Measurements from ENCODE around the gene BIRC5.

The BIRC5 gene

DNA sequence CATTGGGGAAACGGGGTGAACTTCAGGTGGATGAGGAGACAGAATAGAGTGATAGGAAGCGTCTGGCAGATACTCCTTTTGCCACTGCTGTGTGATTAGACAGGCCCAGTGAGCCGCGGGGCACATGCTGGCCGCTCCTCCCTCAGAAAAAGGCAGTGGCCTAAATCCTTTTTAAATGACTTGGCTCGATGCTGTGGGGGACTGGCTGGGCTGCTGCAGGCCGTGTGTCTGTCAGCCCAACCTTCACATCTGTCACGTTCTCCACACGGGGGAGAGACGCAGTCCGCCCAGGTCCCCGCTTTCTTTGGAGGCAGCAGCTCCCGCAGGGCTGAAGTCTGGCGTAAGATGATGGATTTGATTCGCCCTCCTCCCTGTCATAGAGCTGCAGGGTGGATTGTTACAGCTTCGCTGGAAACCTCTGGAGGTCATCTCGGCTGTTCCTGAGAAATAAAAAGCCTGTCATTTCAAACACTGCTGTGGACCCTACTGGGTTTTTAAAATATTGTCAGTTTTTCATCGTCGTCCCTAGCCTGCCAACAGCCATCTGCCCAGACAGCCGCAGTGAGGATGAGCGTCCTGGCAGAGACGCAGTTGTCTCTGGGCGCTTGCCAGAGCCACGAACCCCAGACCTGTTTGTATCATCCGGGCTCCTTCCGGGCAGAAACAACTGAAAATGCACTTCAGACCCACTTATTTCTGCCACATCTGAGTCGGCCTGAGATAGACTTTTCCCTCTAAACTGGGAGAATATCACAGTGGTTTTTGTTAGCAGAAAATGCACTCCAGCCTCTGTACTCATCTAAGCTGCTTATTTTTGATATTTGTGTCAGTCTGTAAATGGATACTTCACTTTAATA is 10.4 kb downstream of the BIRC5 start:
- peak in 30 of 58 donors; percentile 20 to 78 (median 50) for DNase-seq

DNA sequence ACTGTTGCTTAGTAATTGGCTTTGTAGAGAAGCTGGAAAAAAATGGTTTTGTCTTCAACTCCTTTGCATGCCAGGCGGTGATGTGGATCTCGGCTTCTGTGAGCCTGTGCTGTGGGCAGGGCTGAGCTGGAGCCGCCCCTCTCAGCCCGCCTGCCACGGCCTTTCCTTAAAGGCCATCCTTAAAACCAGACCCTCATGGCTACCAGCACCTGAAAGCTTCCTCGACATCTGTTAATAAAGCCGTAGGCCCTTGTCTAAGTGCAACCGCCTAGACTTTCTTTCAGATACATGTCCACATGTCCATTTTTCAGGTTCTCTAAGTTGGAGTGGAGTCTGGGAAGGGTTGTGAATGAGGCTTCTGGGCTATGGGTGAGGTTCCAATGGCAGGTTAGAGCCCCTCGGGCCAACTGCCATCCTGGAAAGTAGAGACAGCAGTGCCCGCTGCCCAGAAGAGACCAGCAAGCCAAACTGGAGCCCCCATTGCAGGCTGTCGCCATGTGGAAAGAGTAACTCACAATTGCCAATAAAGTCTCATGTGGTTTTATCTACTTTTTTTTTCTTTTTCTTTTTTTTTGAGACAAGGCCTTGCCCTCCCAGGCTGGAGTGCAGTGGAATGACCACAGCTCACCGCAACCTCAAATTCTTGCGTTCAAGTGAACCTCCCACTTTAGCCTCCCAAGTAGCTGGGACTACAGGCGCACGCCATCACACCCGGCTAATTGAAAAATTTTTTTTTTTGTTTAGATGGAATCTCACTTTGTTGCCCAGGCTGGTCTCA is 11.2 kb downstream of the BIRC5 start:
- peak in 1 of 58 donors; percentile 19 for DNase-seq

DNA sequence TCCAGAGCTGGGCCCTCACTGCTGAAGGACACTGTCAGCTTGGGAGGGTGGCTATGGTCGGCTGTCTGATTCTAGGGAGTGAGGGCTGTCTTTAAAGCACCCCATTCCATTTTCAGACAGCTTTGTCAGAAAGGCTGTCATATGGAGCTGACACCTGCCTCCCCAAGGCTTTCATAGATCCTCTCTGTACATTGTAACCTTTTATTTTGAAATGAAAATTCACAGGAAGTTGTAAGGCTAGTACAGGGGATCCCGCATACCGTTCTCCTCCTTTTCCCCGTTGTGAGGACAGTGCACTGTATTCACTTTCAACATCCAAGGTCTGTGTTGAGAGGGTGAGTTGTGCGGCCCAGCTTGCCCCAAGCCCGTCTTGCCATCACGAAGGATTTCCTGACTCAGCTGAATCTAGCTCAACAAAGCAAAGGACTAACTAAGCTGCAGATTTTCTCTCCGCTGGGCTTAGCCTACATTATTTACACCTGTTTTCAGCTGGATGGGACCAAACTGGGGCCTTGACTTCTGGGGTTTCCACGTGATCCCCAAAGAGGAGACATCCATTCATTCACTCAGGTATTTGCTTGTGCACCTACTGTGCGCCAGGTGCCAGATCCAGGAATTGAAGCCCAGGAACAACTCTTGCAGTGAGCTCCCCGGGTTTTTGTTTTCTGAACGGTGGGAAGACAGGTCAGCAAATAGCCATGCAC is 12.2 kb downstream of the BIRC5 start:
- DNase-seq = no peak

DNA sequence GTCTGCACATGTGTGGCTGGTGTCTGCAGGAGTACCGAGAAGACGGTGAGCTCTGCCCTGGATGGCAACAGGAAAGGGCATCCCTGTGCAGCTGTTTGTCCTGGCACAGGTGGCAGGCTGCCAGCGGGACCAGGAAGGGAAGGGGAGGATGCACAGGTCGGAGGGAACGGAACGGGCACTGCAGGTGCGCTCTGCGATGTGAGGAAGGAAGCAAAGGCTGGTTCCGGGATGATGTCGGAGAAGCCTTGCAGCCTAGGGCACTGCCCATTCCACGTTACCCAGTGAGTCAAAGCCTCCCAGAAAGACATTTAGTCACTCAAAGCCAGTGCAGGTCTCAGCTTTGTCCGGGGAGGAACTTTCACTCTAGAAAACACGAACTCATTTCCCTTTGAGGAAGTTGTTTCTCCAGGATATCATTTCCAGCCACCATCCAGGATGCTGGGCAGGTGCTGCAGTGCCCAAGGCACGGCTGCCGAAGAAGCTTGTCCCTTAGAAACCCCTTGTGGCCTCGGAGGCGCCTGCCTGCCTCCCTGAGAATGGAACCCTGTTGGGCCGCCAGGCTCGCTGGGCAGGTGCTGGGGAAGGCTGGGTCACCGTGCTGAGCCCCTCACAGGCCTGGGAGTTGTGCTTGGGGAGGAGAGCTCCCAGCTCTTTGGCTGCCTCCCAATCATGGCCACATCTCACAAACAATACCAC is 12.9 kb downstream of the BIRC5 start:
- no peak for DNase-seq

DNA sequence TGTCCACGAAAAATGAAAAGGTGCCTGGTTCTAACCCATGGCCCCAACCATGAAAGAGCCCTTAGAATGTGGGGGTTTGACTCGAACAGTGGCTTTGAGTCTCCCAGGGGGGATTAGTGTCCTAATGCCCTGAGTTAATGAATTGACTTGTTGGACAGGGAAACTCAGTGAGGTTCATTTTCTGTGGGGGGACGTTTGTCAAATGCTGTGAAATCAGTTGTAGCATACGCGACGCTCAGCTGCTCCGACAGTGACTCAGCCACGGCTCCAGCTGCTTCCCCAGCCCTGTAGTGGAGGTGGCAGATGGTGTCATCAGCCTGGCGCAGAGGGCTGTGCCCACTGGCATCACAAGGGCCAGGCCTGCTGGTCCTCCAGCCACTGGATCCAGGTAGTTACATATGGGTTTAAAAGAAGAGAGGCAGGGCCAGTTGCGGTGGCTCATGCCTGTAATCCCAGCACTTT is 13.4 kb downstream of the BIRC5 start:
- peak in 23 of 58 donors; percentile 29 to 75 (median 47) for DNase-seq

DNA sequence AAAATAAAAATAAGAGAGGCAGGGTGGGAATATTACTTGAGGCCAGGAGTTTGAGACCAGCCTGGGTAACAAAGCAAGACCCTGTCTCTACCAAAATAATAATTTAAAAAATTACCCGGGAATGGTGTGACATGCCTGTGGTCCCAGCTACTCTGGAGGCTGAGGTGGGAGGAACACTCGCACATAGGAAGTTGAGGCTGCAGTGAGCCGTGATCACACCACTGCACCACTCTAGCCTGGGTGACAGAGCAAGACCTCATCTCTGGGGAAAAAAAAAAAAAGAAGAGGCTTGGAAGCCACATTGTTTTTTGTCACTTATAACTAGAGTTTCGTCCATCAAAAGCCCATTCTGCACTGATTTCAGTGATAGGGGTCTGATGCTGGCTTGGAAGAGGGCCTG is 14.1 kb downstream of the BIRC5 start:
- no peak for DNase-seq

DNA sequence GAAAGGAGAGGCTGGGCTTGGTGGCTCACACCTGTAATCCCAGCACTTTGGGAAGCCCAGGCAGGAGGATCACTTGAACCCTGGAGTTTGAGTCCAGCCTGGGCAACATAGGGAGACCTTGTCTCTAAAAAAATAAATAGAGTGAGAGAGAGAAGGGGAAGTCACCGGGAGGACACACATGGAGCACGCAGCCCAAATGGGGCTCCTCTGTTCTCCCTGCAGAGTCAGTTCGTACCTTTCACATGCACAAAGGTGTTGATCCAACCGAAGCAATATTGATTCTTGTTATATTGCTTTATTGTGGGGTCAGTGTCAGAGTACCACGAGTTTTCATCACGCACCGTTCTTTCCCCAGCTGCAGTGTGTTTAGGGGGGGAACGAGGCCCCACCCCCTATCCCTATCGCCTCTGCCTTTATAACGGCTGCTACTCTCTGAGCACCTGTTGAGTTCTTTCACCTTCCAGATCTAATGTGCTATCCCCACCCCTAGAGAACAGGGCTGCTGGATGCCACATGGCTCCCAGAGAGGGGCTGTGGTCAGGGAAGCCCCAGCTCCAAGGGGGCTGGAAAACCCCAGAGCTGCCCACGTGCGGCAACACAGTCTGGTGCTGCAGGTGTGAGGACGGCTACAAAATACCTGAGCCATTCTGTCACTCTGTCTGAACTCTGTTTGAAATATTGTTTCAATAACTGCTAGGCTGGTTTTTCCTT is 16.4 kb downstream of the BIRC5 start:
- DNase-seq = no peak

DNA sequence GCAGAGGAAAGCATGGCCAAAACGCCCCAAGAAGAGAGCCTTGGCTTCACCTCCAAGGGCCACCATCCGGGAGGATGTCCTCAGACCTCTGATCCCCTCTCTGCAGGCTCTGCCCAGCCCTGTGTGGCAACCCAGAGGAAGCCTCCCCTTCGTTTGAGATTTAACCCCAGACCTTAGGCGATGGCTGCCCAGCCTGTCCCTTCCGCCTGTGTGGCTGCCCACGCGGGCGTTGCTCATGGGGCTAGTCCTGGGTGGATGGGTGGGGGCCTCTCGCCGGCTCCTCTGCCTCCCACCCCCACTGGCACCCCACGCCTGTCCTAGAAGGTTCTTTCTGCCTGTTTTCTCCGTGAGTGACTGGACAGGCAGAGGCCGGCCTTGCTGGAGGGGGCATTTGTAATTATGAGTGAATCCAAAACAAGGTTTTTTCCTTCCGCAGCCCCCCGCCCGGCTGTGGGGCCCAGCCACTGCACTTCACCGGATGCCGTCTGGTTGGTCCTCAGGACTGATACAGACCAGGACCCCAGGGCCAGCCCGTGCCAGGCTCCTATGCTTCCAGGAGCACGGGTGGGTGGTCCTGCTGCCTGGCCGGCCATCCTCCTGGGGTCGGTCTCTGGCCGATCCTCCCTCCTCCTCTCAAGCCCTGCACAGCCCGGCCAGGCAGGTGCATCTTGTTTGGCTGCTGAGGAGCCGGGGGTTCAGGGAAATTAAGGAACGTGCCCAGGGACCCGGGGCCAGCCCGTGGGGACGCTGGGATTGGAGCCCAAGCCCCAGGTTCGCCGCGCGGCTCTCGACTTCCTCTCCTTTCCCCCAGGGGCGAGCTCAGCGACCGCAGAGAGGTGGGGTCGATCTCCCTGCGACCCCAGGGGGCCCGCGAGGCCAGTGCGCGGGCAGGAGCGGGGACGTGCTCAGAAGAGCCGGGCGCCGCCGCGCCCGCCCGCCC is 17.2 kb downstream of the BIRC5 start, which contains the start of gene TMEM235:
TSS of gene TMEM235 (plus strand) at position 636 of the 940 bp plus-strand sequence. CDS start 393 bp downstream, outside the sequence.
- DNase-seq = peak in 13 of 58 donors; percentile 17 to 58 (median 40)

DNA sequence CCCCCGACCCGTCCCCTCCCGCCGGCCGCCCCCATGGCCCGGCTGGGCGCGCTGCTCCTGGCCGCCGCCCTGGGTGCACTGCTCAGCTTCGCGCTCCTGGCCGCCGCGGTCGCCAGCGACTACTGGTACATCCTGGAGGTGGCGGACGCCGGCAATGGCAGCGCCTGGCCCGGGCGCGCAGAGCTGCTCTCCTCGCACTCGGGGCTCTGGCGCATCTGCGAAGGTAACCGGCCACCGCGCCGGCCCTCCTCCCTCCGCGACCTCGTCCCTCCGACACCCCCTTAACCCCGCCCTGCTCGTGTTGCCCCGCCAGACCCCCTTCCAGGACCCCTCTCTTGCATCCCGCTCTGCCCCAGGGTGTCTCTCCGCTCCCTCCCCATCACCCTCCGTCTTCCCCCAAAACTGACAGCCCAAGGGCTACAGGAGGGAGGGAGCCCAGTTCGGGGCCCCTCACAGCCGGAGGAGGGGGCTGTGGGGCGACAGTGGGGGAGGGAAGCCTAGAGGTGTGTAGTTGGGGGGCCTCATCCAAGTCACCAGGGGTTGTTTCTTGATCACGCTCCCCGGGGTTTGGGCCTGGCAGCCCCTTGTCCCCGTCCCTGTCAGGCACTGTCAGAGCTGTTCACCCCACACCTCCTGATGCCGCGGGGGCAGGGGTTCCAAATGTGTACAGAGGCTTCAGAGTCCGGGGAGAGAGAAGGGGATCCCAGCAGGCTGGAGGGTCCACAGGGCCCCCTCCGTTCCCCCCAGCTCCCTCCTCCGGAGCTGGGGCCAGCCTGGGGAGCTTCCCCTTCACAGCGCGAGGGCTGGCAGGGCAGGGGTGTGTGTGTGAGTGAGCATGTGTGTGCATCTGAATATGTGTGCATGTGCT is 18.2 kb downstream of the BIRC5 start:
- peak in 4 of 58 donors; percentile 22 to 51 (median 38) for DNase-seq

DNA sequence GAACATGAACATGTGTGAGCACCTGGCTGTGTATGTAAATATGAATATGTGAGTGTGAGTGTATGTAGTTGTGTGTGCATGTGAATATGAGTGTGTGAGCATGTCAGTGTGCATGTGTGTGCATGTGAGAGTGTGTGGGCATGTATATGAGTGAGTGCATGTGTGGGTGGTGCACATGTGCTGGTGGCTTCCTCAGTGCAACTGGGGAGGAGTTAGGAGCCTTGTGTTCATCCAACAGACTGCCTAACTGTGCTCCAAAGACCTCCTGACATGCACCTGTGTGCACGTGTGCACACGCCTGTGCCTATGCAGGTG is 18.8 kb downstream of the BIRC5 start:
- peak in 1 of 58 donors; percentile 42 for DNase-seq

DNA sequence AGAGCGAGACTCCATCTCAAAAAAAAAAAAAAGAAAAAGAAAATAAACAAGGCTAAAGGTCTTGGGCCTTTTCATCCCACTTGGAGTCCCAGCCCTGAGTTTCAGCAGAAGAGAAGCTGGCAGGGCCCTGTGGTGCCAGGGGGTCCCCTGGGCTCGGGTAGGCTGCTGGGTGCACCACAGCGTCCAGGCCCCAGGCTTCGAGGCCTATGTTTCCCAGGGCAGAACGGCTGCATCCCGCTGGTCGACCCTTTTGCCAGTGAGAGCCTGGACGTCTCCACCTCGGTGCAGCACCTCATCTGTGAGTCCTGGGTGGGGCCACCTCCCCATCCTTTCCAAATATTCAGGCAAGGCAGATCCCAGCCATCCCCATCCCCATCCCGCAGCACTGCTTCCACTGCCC is 19.6 kb downstream of the BIRC5 start:
- DNase-seq = no peak

DNA sequence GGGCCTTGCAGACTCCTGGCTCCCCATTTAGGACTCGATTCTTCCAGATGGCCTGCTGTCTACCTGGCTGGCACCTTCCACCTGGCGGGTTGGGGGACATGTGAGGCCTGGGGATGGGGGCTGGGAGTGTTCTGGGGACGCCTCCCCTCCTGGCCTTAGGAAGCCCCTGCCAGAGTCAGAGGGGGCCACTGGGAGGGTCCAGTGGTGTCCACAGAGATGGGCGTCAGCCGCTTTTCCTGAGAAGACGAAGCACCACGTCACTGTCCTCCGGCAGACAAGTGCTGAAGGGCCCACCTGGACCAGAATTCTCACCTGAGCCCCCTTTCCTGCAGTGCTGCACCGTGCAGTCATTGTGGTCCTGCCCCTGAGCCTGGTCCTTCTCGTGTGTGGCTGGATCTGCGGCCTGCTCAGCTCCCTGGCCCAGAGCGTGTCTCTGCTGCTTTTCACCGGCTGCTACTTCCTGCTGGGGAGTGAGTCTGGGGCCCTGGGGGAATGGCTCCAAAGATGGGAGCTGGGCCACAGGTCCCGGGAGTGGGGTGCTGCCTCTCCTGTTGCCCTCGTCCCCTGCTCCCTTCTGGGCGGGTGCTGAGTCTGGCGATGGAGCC is 20.3 kb downstream of the BIRC5 start:
- no peak for DNase-seq

DNA sequence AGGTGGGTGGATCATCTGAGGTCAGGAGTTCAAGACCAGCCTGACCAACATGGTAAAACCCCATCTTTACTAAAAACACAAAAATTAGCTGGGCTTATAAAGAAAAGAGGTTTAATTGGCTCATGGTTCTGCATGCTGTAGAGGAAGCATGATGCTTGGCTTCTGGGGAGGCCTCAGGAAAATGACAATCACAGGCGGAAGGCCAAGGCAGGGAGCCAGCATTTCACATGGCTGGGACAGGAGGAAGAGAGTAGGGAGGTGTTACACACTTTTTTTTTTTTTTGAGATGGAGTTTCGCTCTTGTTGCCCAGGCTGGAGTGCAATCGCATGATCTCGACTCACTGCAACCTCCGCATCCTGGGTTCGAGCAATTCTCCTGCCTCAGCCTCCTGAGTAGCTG is 21.0 kb downstream of the BIRC5 start:
- DNase-seq = peak in 40 of 58 donors; percentile 5 to 85 (median 46)

DNA sequence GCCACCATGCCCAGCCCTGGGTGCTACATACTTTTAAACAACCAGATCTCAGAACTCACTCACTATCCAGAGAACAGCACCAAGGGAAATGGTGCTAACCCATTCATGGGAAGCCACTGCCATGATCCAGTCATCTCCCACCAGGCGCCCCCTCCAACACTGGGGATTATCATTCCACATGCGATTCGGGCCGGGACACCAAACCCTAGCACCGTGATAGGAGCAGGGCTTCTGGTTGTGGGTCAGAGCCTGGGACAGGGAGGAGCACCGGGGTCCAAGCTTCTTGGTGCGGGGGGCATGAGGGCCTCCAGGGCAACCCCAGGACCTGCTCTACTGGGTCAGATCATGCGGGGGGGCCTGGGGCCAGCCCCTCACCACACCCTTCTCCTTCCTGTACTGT is 21.8 kb downstream of the BIRC5 start:
- DNase-seq = no peak

DNA sequence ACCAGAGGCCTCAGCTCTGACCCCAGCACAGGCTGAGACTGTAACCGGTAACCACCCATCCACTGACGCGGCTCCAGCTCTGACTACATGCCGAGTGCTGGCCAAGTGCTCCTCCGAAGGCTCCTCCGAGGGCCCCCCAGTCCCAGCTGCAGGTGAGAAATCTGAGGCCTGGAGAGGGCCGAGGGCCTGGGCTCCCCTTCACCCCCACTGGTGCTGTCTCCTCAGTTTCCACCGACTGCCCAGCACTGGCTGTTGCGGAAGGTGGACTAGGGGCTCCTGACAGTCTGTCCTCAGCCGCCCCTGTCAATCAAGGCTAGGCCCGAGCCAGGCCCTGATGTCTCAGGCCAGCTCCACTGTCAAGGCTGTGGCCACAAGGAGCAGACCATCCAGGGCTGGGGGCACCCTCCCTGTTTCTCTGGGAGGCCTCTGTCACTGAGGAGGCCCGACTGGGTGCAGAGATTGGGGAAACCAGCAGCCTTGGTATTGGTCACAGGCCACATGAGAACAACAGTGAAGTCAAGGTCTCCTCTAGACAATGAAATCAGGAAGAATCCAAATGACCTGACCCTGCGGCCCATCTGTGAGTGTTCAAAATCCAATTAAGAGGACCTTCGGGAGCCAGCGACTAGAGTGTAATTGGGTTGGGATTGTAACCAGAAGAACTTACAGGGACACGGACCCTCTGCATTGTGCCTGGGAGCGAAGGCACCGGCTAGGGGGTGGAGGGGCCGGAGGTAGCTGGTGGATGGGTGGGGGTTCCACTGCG is 22.5 kb downstream of the BIRC5 start:
- DNase-seq = no peak

DNA sequence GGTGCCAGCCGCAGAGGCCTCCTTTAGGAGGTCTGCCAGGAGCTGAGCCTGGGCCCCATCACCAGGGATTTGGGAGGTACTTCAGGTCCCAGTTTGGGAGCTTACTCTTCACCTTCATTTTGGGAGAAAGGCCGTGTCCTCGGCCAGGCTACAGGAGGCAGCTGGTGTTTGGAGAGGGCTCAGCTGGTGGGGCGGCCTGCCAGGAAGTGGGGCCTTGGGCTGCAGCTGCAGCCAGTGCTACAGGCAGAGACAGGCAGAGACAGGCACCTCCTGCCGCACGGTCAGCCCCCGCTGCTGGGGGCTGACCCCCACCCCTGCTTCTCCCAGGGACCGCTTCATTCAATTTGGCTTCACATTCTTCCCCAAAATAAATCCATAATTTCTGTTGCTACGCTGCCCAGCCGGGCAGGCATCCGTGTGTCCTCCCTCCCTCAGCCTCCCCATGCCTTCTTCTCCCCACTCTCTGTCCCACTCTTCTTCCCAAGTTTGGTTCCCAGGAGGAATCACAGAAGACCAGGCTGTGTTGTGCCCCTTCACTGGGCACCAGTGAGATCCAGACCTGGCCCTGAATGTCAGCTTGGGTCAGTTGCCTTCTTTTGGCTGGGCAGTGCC is 23.5 kb downstream of the BIRC5 start:
- peak in 53 of 58 donors; percentile 14 to 93 (median 78) for DNase-seq

Data from anterior cingulate cortex (tissue), 58 donors.